GM23338 (cell line): Measurements from ENCODE around the gene FAM174C. TPM values are rescaled to one million over a fixed set of nuclear protein-coding genes. Genes with fewer than 3 reads are reported as not detected.

Source experiments
- ATAC-seq: fragments of 200-7000 bp; cut with Tn5 transposase; 3 replicates; pipeline ENCODE4 v1.9.1; 2020
- DNase-seq: peaks from one replicate; pipeline ENCODE4 v3.0.0-alpha.2; 2015; ENCODE audit warnings: low spot score
- H2AFZ ChIP-seq: fragments of 200-600 bp; sonication (generic); 2 replicates; pipeline ENCODE4 v1.8.0; 2016; ENCODE audit warnings: antibody characterized with exemption, mild to moderate bottlenecking, moderate library complexity
- H3F3A ChIP-seq: fragments of 200-600 bp; sonication (generic); replicated peaks from 2 replicates; pipeline ENCODE4 v1.8.0; 2017; ENCODE audit warnings: antibody characterized with exemption, mixed run types, low read depth
- H3K27ac ChIP-seq: fragments of 200-600 bp; sonication (generic); 2 replicates; pipeline ENCODE4 v1.6.1; 2016; ENCODE audit warnings: low read depth
- H3K27me3 ChIP-seq: fragments of 200-600 bp; sonication (generic); 2 replicates; pipeline ENCODE4 v1.8.0; 2016; ENCODE audit warnings: mild to moderate bottlenecking, mixed run types, moderate library complexity; ENCODE audit not compliant: insufficient read depth
- H3K36me3 ChIP-seq: fragments of 200-600 bp; sonication (generic); 2 replicates; pipeline ENCODE4 v1.8.0; 2016; ENCODE audit warnings: mild to moderate bottlenecking; ENCODE audit not compliant: insufficient read depth
- H3K4me1 ChIP-seq: fragments of 200-600 bp; sonication (generic); 2 replicates; pipeline ENCODE4 v1.8.0; 2016; ENCODE audit warnings: mild to moderate bottlenecking, moderate library complexity; ENCODE audit not compliant: insufficient read depth
- H3K4me2 ChIP-seq: fragments of 200-600 bp; sonication (generic); 2 replicates; pipeline ENCODE4 v1.7.1; 2017; ENCODE audit warnings: mixed run types
- H3K4me3 ChIP-seq: fragments of 200-600 bp; sonication (generic); 2 replicates; pipeline ENCODE4 v1.6.1; 2016; ENCODE audit warnings: mixed run types
- H3K79me2 ChIP-seq: fragments of 200-600 bp; sonication (generic); replicated peaks from 2 replicates; pipeline ENCODE4 v1.8.0; 2017; ENCODE audit warnings: mild to moderate bottlenecking; ENCODE audit not compliant: insufficient read depth
- H3K9me2 ChIP-seq: fragments of 200-600 bp; sonication (generic); 2 replicates; pipeline ENCODE4 v1.8.0; 2017; ENCODE audit not compliant: insufficient read depth
- H4K20me1 ChIP-seq: fragments of 200-600 bp; sonication (generic); replicated peaks from 2 replicates; pipeline ENCODE4 v1.8.0; 2017; ENCODE audit warnings: mild to moderate bottlenecking; ENCODE audit not compliant: insufficient read depth
- H3K27ac Mint-ChIP-seq: 2 replicates; pipeline ENCODE4 v1.8.0; 2020; ENCODE audit warnings: inconsistent platforms, mild to moderate bottlenecking, moderate library complexity, mixed read lengths
- H3K27me3 Mint-ChIP-seq: 3 replicates; pipeline ENCODE4 v1.8.0; 2022; ENCODE audit warnings: low read depth, mild to moderate bottlenecking, moderate library complexity, mixed read lengths, inconsistent platforms; ENCODE audit not compliant: insufficient read depth, poor library complexity
- H3K36me3 Mint-ChIP-seq: 3 replicates; pipeline ENCODE4 v1.8.0; 2021; ENCODE audit warnings: low read depth, mild to moderate bottlenecking, inconsistent platforms, moderate library complexity, mixed read lengths
- H3K4me1 Mint-ChIP-seq: 3 replicates; pipeline ENCODE4 v1.8.0; 2020; ENCODE audit warnings: mild to moderate bottlenecking, inconsistent platforms, mixed read lengths
- H3K4me3 Mint-ChIP-seq: 3 replicates; pipeline ENCODE4 v1.8.0; 2021; ENCODE audit warnings: moderate library complexity, mild to moderate bottlenecking, inconsistent platforms, mixed read lengths
- H3K9me3 Mint-ChIP-seq: 3 replicates; pipeline ENCODE4 v1.8.0; 2020; ENCODE audit warnings: moderate library complexity, mild to moderate bottlenecking, inconsistent platforms, mixed read lengths
- CREB1 ChIP-seq: fragments of 250-450 bp; sonication (Bioruptor Pico); IDR thresholded peaks from 2 replicates; pipeline ENCODE4 v1.5.0; 2020; ENCODE audit warnings: low read depth, mild to moderate bottlenecking, moderate library complexity
- EZH2 ChIP-seq: fragments of 200-600 bp; sonication (generic); IDR thresholded peaks from one replicate; pipeline ENCODE4 v1.8.0; 2017; ENCODE audit warnings: antibody characterized with exemption, mild to moderate bottlenecking, low read depth; ENCODE audit not compliant: unreplicated experiment
- NANOG ChIP-seq: IDR thresholded peaks from 2 replicates; pipeline ENCODE4 v1.6.1; 2016; ENCODE audit warnings: antibody characterized with exemption, borderline replicate concordance
- POLR2AphosphoS5 ChIP-seq: IDR thresholded peaks from 2 replicates; pipeline ENCODE4 v1.6.1; 2016; ENCODE audit warnings: antibody characterized with exemption, low read depth
- STAT1 ChIP-seq: IDR thresholded peaks from one replicate; pipeline ENCODE4 v1.6.1; 2016; ENCODE audit warnings: antibody characterized with exemption; ENCODE audit not compliant: unreplicated experiment
- ZNF114 ChIP-seq: fragments of 250-450 bp; sonication (Bioruptor Pico); IDR thresholded peaks from 2 replicates; pipeline ENCODE4 v1.5.0; 2020; ENCODE audit warnings: mild to moderate bottlenecking, moderate library complexity
- ZNF331 ChIP-seq: fragments of 250-450 bp; sonication (Bioruptor Pico); IDR thresholded peaks from 2 replicates; pipeline ENCODE4 v1.5.0; 2020; ENCODE audit warnings: low read depth, mild to moderate bottlenecking, moderate library complexity
- polyA plus RNA-seq: library from polyadenylated mRNA; unstranded; fragments of >200 nt; fragmentation: Nextera tagmentation; extraction: Ambion mirVana; gene quantifications from 2 replicates; pipeline ENCODE4 v1.2.1, GENCODE V29; 2016
- total RNA-seq: library from RNA; depleted of rRNA; stranded (reverse); fragments of >200 nt; shearing (Covaris generic); gene quantifications from 2 replicates; pipeline ENCODE4 v1.2.3, GENCODE V29; 2014
- TF ChIP-seq, protein P1 (sequence below): IDR thresholded peaks from one replicate; pipeline ENCODE4 v1.6.1; 2018; ENCODE audit warnings: antibody characterized with exemption; ENCODE audit not compliant: unreplicated experiment
- TF ChIP-seq, protein P2 (sequence below): fragments of 250-450 bp; sonication (Bioruptor Pico); IDR thresholded peaks from 2 replicates; pipeline ENCODE4 v1.5.0; 2020; ENCODE audit warnings: mild to moderate bottlenecking, moderate library complexity

The FAM174C gene
- total and polyA plus RNA-seq, 2 experiments from 2014 or later = 60.4 to 68.0 TPM

DNA sequence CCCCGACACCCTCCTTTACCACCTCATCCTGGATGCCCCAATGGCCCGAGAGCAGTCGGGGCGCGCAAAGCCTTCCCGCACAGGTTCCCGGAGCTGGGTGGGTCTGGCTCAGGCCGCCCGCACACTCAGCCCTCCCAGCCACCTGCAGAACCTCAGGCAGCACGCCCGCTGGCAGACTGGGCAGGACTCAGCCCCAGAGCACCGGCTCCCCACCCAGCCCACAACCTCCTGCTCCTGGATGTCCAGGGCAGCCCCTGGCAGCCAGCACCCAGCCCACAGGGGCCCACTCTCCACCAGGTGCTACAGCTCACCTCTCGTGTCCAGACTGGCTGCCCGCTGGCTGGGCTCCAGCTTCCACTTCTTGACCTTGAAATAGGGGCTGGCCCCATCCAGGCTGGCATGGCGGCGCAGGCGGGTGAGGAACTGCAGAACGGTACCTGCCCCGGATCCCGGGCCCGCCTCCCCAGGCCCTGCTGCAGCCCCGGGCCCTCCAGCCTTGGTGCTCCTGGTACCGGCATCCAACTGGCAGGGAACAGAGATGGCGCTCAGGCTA lies 42.1 kb upstream of the FAM174C start:
- peaks cover 5% of the 10 kb centered on the region for H3K36me3 Mint-ChIP-seq
- no peak for TF ChIP-seq NANOG
- Histone ChIP-seq H3K9me2 (no peaks in the 10 kb centered on the region), H3K4me2 (no peak overlapping the region), H3K27me3 (no peaks in the 10 kb centered on the region), H3F3A (peaks cover 13% of the 10 kb centered on the region; the same call in 1 of the 2 replicates), H4K20me1 (peaks cover 4% of the 10 kb centered on the region), H3K79me2 (no peaks in the 10 kb centered on the region), H3K27ac (no peak overlapping the region), H2AFZ (no peak overlapping the region), H3K4me3 (no peak overlapping the region), H3K4me1 (no peaks in the 10 kb centered on the region), H3K36me3 (no peaks in the 10 kb centered on the region)
- H3K9me3 Mint-ChIP-seq = no peaks in the 10 kb centered on the region
- DNase-seq (no peak), ATAC-seq (no peak)
- no peaks in the 10 kb centered on the region for H3K27me3 Mint-ChIP-seq
- H3K27ac Mint-ChIP-seq = no peak overlapping the region
- no peak overlapping the region for H3K4me3 Mint-ChIP-seq
- no peaks in the 10 kb centered on the region; the same call in 2 of the 3 replicates for H3K4me1 Mint-ChIP-seq

DNA sequence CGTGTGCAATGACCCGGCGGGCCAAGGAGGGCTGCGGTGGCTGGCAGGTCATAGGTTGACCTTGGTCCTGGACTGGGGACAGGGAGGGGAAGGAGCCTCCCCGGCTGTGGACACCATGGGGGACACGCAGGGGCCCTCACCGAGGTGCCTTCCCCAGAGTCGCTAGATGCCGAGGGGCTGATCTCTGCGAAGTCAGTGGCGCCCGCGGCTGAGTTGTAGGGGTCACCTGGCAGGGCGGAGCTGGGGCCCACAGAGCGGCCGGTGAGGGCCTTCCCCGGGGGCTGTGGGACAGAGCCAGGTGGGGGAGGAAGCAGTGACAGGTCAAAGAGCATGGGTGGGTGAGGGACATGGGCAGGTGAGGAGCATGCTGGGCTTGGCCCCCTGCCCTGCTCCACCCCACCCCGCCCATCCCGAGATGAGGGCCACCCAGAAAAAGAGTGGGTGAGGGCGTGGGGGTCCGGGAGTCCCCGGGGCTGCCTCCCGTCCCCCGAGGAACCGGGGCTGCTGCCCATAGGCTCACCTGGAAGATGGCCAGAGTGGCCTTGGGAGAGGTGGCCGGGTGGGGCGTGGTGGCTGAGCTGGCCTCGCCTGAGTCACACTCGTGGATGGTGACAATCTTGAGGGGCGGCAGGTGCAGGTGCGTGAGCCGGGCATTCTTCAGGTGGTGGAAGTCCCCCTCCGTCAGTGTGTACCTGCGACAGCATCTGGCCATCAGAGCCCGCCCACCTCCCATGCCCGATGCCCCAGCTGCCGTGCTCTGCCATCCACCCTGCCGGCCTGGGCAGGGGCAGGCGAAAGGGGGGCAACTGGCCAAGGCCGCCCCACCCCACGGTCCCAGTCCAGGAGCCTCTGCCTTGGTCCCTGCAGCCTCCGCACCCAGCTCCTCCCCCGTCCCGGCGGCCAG lies 41.0 kb upstream of the FAM174C start:
- H3K4me2 ChIP-seq = no peak overlapping the region
- no peaks in the 10 kb centered on the region for H3K9me3 Mint-ChIP-seq
- H3K36me3 Mint-ChIP-seq = peaks cover 4% of the 10 kb centered on the region; the same call in 1 of the 3 replicates
- no peak overlapping the region for H3K4me3 Mint-ChIP-seq
- H4K20me1 ChIP-seq = peaks cover 4% of the 10 kb centered on the region
- H3K27ac Mint-ChIP-seq = no peak overlapping the region
- peaks cover 22% of the 10 kb centered on the region for H3F3A ChIP-seq
- no peak overlapping the region for H3K27ac ChIP-seq
- peaks cover 7% of the 10 kb centered on the region; the same call in 1 of the 2 replicates for H3K4me1 ChIP-seq
- peaks cover 9% of the 10 kb centered on the region for H3K4me1 Mint-ChIP-seq
- H3K36me3 ChIP-seq = no peaks in the 10 kb centered on the region
- no peaks in the 10 kb centered on the region for H3K79me2 ChIP-seq
- H3K27me3 Mint-ChIP-seq = peaks cover 3% of the 10 kb centered on the region
- ATAC-seq (no peak), DNase-seq (no peak)
- no peak overlapping the region for H3K4me3 ChIP-seq
- no peak overlapping the region for H2AFZ ChIP-seq
- no peaks in the 10 kb centered on the region for H3K9me2 ChIP-seq
- no peaks in the 10 kb centered on the region for H3K27me3 ChIP-seq
- TF ChIP-seq CREB1 (CRISPR knock-in tag) = no peak
- TF ChIP-seq ZNF114 (CRISPR knock-in tag) = no peak
- no peak for TF ChIP-seq EZH2
- no peak for TF ChIP-seq NANOG
- TF ChIP-seq, protein P1, sequence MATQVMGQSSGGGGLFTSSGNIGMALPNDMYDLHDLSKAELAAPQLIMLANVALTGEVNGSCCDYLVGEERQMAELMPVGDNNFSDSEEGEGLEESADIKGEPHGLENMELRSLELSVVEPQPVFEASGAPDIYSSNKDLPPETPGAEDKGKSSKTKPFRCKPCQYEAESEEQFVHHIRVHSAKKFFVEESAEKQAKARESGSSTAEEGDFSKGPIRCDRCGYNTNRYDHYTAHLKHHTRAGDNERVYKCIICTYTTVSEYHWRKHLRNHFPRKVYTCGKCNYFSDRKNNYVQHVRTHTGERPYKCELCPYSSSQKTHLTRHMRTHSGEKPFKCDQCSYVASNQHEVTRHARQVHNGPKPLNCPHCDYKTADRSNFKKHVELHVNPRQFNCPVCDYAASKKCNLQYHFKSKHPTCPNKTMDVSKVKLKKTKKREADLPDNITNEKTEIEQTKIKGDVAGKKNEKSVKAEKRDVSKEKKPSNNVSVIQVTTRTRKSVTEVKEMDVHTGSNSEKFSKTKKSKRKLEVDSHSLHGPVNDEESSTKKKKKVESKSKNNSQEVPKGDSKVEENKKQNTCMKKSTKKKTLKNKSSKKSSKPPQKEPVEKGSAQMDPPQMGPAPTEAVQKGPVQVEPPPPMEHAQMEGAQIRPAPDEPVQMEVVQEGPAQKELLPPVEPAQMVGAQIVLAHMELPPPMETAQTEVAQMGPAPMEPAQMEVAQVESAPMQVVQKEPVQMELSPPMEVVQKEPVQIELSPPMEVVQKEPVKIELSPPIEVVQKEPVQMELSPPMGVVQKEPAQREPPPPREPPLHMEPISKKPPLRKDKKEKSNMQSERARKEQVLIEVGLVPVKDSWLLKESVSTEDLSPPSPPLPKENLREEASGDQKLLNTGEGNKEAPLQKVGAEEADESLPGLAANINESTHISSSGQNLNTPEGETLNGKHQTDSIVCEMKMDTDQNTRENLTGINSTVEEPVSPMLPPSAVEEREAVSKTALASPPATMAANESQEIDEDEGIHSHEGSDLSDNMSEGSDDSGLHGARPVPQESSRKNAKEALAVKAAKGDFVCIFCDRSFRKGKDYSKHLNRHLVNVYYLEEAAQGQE = no peak
- TF ChIP-seq STAT1 = no peak
- TF ChIP-seq, protein P2, sequence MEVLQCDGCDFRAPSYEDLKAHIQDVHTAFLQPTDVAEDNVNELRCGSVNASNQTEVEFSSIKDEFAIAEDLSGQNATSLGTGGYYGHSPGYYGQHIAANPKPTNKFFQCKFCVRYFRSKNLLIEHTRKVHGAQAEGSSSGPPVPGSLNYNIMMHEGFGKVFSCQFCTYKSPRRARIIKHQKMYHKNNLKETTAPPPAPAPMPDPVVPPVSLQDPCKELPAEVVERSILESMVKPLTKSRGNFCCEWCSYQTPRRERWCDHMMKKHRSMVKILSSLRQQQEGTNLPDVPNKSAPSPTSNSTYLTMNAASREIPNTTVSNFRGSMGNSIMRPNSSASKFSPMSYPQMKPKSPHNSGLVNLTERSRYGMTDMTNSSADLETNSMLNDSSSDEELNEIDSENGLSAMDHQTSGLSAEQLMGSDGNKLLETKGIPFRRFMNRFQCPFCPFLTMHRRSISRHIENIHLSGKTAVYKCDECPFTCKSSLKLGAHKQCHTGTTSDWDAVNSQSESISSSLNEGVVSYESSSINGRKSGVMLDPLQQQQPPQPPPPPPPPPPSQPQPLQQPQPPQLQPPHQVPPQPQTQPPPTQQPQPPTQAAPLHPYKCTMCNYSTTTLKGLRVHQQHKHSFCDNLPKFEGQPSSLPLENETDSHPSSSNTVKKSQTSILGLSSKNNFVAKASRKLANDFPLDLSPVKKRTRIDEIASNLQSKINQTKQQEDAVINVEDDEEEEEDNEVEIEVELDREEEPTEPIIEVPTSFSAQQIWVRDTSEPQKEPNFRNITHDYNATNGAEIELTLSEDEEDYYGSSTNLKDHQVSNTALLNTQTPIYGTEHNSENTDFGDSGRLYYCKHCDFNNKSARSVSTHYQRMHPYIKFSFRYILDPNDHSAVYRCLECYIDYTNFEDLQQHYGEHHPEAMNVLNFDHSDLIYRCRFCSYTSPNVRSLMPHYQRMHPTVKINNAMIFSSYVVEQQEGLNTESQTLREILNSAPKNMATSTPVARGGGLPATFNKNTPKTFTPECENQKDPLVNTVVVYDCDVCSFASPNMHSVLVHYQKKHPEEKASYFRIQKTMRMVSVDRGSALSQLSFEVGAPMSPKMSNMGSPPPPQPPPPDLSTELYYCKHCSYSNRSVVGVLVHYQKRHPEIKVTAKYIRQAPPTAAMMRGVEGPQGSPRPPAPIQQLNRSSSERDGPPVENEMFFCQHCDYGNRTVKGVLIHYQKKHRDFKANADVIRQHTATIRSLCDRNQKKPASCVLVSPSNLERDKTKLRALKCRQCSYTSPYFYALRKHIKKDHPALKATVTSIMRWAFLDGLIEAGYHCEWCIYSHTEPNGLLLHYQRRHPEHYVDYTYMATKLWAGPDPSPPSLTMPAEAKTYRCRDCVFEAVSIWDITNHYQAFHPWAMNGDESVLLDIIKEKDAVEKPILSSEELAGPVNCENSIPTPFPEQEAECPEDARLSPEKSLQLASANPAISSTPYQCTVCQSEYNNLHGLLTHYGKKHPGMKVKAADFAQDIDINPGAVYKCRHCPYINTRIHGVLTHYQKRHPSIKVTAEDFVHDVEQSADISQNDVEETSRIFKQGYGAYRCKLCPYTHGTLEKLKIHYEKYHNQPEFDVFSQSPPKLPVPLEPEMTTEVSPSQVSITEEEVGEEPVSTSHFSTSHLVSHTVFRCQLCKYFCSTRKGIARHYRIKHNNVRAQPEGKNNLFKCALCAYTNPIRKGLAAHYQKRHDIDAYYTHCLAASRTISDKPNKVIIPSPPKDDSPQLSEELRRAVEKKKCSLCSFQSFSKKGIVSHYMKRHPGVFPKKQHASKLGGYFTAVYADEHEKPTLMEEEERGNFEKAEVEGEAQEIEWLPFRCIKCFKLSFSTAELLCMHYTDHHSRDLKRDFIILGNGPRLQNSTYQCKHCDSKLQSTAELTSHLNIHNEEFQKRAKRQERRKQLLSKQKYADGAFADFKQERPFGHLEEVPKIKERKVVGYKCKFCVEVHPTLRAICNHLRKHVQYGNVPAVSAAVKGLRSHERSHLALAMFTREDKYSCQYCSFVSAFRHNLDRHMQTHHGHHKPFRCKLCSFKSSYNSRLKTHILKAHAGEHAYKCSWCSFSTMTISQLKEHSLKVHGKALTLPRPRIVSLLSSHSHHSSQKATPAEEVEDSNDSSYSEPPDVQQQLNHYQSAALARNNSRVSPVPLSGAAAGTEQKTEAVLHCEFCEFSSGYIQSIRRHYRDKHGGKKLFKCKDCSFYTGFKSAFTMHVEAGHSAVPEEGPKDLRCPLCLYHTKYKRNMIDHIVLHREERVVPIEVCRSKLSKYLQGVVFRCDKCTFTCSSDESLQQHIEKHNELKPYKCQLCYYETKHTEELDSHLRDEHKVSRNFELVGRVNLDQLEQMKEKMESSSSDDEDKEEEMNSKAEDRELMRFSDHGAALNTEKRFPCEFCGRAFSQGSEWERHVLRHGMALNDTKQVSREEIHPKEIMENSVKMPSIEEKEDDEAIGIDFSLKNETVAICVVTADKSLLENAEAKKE (CRISPR knock-in tag) = no peak
- TF ChIP-seq POLR2AphosphoS5 = no peak
- no peak for TF ChIP-seq ZNF331 (CRISPR knock-in tag)
